Measurements from ENCODE around the gene CAP2.

The CAP2 gene

GRCh38 chr6:17470202-17470937 lies 77.0 kb downstream of the CAP2 start:
- H3K9me3 ChIP-seq: no peaks in the 10 kb centered on the region
- no peak overlapping the region for H3K27ac ChIP-seq
- no peaks in the 10 kb centered on the region for H3K27me3 ChIP-seq
- no peak overlapping the region for H3K4me3 ChIP-seq (ENCODE audit: low read depth in 1 of 2, low read length in 1 of 2)
- TF ChIP-seq CTCF (IDR thresholded peaks at IDR 0.05): no peak
- no peaks in the 10 kb centered on the region for H3K36me3 ChIP-seq
- H3K4me1 ChIP-seq (ENCODE audit: control insufficient read depth in 1 of 2, insufficient read depth in 1 of 2, low read depth in 1 of 2, low read length in 1 of 2): peaks cover 56 to 66% of the 10 kb centered on the region in 2 experiments

- Histone ChIP-seq H3K9me3 (no peaks in the 10 kb centered on the region), H3K36me3 (no peaks in the 10 kb centered on the region), H3K27ac (no peak overlapping the region), H3K4me1 (ENCODE audit: control insufficient read depth in 1 of 2, insufficient read depth in 1 of 2, low read depth in 1 of 2, low read length in 1 of 2) (peaks cover 50 to 60% of the 10 kb centered on the region in 2 experiments), H3K27me3 (no peaks in the 10 kb centered on the region), H3K4me3 (ENCODE audit: low read depth in 1 of 2, low read length in 1 of 2) (no peak overlapping the region)
- TF ChIP-seq CTCF (IDR thresholded peaks at IDR 0.05): no peak
Measured at GRCh38 chr6:17470938-17471327, 77.5 kb downstream of the CAP2 start.

- Histone ChIP-seq H3K4me3 (ENCODE audit: low read depth in 1 of 2, low read length in 1 of 2) (no peak overlapping the region), H3K36me3 (no peaks in the 10 kb centered on the region), H3K27me3 (no peaks in the 10 kb centered on the region), H3K27ac (no peak overlapping the region), H3K4me1 (ENCODE audit: control insufficient read depth in 1 of 2, insufficient read depth in 1 of 2, low read depth in 1 of 2, low read length in 1 of 2) (peaks cover 49 to 56% of the 10 kb centered on the region in 2 experiments), H3K9me3 (no peaks in the 10 kb centered on the region)
- TF ChIP-seq CTCF (IDR thresholded peaks at IDR 0.05): no peak
Measured at GRCh38 chr6:17472653-17473183, 79.3 kb downstream of the CAP2 start.

DNA sequence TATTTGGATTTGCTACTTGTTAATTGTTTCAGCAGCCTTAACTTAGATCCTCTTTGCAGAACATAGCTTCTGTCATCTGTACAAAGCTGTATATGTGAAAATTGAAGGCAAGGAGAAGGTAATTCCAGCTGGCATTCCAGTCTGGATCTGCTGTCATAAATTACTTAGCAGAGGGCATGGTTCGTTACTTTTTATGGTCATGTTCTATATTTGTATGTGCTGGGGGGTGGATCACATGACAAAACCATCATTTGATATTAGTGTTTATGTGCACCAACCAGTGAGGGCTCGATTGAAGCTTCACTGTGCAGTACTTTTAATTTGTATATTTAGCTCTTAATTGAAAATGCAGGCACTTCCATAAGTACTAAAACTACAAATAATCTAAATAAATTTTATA lies 80.2 kb downstream of the CAP2 start:
- Histone ChIP-seq H3K27ac (no peak overlapping the region), H3K36me3 (no peaks in the 10 kb centered on the region)
- TF ChIP-seq CTCF (IDR thresholded peaks at IDR 0.05): no peak

DNA sequence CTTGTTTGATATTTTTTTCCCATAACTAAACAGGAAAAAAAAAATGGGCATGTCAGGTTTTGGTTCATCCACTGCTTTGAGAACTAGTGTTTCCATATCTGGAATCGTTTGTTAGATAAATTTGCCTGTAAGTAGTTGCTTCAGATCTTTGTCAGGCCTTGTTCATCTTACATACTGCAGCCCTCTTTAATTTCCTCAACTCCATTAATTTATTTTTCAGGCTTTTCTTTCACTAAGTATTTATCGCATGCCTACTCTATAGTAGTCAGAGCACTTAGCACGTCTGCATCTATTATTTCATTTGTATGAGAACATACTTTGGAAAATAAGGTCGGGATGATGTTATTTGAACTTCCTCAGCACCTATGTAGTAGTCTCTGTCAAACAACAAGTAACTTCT lies 80.9 kb downstream of the CAP2 start:
- Histone ChIP-seq H3K27ac (no peak overlapping the region), H3K27me3 (no peaks in the 10 kb centered on the region)

More for the DNA sequence above, 80.2 kb downstream of the CAP2 start:
- no peaks in the 10 kb centered on the region for H3K27me3 ChIP-seq
- H3K4me3 ChIP-seq (ENCODE audit: low read depth in 1 of 2, low read length in 1 of 2): no peak overlapping the region
- H3K4me1 ChIP-seq (ENCODE audit: control insufficient read depth in 1 of 2, insufficient read depth in 1 of 2, low read depth in 1 of 2, low read length in 1 of 2): peaks cover 43 to 47% of the 10 kb centered on the region in 2 experiments
- no peaks in the 10 kb centered on the region for H3K9me3 ChIP-seq

More for the DNA sequence above, 80.9 kb downstream of the CAP2 start:
- no peak for TF ChIP-seq CTCF (IDR thresholded peaks at IDR 0.05)
- Histone ChIP-seq H3K36me3 (no peaks in the 10 kb centered on the region), H3K9me3 (no peaks in the 10 kb centered on the region), H3K4me3 (ENCODE audit: low read depth in 1 of 2, low read length in 1 of 2) (no peak overlapping the region), H3K4me1 (ENCODE audit: control insufficient read depth in 1 of 2, insufficient read depth in 1 of 2, low read depth in 1 of 2, low read length in 1 of 2) (peaks cover 36 to 40% of the 10 kb centered on the region in 2 experiments)

Measured in neutrophil (primary cell).